ENCODE data around the gene CUL3. TPM values are rescaled to one million over a fixed set of nuclear protein-coding genes. Genes with fewer than 3 reads are reported as not detected.

CUL3 gene
- total and polyA plus RNA-seq, 2 experiments from 2014 or later: 86.0 to 125 TPM

- peak; percentile 17 for DNase-seq (ENCODE audit: low spot score)
- no peaks in the 10 kb centered on the region for H3K79me2 ChIP-seq (replicated peaks; ENCODE audit: insufficient read depth)
Observed at GRCh38 chr2:224466304-224466895, 118.8 kb downstream of the CUL3 start.

More at GRCh38 chr2:224466304-224466895, 118.8 kb downstream of the CUL3 start:
- Histone ChIP-seq H3K4me2 (peak overlapping the region; percentile 2; the same call in 1 of the 2 replicates), H3K9me2 (ENCODE audit: insufficient read depth) (no peaks in the 10 kb centered on the region; the same call in 1 of the 2 replicates), H3K27ac (ENCODE audit: low read depth) (no peak overlapping the region), H2AFZ (no peak overlapping the region), H3F3A (replicated peaks; ENCODE audit: low read depth) (no peaks in the 10 kb centered on the region), H3K4me1 (ENCODE audit: insufficient read depth) (peaks cover 11% of the 10 kb centered on the region), H3K27me3 (ENCODE audit: insufficient read depth) (no peaks in the 10 kb centered on the region), H3K4me3 (no peak overlapping the region), H3K36me3 (ENCODE audit: insufficient read depth) (no peaks in the 10 kb centered on the region), H4K20me1 (replicated peaks; ENCODE audit: insufficient read depth) (no peaks in the 10 kb centered on the region)
- no peak overlapping the region for H3K27ac Mint-ChIP-seq
- H3K36me3 Mint-ChIP-seq (ENCODE audit: low read depth): no peaks in the 10 kb centered on the region; the same call in 2 of the 3 replicates
- peak; percentile 51 for ATAC-seq
- peaks cover 16% of the 10 kb centered on the region; the same call in 2 of the 3 replicates for H3K4me1 Mint-ChIP-seq
- no peak for TF ChIP-seq EZH2phosphoT487 (IDR thresholded peaks at IDR 0.05; ENCODE audit: unreplicated experiment)
- TF ChIP-seq, protein P1, sequence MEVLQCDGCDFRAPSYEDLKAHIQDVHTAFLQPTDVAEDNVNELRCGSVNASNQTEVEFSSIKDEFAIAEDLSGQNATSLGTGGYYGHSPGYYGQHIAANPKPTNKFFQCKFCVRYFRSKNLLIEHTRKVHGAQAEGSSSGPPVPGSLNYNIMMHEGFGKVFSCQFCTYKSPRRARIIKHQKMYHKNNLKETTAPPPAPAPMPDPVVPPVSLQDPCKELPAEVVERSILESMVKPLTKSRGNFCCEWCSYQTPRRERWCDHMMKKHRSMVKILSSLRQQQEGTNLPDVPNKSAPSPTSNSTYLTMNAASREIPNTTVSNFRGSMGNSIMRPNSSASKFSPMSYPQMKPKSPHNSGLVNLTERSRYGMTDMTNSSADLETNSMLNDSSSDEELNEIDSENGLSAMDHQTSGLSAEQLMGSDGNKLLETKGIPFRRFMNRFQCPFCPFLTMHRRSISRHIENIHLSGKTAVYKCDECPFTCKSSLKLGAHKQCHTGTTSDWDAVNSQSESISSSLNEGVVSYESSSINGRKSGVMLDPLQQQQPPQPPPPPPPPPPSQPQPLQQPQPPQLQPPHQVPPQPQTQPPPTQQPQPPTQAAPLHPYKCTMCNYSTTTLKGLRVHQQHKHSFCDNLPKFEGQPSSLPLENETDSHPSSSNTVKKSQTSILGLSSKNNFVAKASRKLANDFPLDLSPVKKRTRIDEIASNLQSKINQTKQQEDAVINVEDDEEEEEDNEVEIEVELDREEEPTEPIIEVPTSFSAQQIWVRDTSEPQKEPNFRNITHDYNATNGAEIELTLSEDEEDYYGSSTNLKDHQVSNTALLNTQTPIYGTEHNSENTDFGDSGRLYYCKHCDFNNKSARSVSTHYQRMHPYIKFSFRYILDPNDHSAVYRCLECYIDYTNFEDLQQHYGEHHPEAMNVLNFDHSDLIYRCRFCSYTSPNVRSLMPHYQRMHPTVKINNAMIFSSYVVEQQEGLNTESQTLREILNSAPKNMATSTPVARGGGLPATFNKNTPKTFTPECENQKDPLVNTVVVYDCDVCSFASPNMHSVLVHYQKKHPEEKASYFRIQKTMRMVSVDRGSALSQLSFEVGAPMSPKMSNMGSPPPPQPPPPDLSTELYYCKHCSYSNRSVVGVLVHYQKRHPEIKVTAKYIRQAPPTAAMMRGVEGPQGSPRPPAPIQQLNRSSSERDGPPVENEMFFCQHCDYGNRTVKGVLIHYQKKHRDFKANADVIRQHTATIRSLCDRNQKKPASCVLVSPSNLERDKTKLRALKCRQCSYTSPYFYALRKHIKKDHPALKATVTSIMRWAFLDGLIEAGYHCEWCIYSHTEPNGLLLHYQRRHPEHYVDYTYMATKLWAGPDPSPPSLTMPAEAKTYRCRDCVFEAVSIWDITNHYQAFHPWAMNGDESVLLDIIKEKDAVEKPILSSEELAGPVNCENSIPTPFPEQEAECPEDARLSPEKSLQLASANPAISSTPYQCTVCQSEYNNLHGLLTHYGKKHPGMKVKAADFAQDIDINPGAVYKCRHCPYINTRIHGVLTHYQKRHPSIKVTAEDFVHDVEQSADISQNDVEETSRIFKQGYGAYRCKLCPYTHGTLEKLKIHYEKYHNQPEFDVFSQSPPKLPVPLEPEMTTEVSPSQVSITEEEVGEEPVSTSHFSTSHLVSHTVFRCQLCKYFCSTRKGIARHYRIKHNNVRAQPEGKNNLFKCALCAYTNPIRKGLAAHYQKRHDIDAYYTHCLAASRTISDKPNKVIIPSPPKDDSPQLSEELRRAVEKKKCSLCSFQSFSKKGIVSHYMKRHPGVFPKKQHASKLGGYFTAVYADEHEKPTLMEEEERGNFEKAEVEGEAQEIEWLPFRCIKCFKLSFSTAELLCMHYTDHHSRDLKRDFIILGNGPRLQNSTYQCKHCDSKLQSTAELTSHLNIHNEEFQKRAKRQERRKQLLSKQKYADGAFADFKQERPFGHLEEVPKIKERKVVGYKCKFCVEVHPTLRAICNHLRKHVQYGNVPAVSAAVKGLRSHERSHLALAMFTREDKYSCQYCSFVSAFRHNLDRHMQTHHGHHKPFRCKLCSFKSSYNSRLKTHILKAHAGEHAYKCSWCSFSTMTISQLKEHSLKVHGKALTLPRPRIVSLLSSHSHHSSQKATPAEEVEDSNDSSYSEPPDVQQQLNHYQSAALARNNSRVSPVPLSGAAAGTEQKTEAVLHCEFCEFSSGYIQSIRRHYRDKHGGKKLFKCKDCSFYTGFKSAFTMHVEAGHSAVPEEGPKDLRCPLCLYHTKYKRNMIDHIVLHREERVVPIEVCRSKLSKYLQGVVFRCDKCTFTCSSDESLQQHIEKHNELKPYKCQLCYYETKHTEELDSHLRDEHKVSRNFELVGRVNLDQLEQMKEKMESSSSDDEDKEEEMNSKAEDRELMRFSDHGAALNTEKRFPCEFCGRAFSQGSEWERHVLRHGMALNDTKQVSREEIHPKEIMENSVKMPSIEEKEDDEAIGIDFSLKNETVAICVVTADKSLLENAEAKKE (CRISPR knock-in tag; IDR thresholded peaks at IDR 0.05): no peak
- no peak overlapping the region for H3K4me3 Mint-ChIP-seq
- H3K9me3 Mint-ChIP-seq: peaks cover 3% of the 10 kb centered on the region; the same call in 1 of the 3 replicates
- H3K27me3 Mint-ChIP-seq (ENCODE audit: insufficient read depth, low read depth, poor library complexity): no peaks in the 10 kb centered on the region

All from GM23338 (cell line).